Measurements from ENCODE around the gene KIFAP3.
"Not testable (repeated sequence)": the region's sequence is repeated elsewhere in the genome, so short reads cannot be mapped to it uniquely, and the experiment has no call there.

The KIFAP3 gene

DNA sequence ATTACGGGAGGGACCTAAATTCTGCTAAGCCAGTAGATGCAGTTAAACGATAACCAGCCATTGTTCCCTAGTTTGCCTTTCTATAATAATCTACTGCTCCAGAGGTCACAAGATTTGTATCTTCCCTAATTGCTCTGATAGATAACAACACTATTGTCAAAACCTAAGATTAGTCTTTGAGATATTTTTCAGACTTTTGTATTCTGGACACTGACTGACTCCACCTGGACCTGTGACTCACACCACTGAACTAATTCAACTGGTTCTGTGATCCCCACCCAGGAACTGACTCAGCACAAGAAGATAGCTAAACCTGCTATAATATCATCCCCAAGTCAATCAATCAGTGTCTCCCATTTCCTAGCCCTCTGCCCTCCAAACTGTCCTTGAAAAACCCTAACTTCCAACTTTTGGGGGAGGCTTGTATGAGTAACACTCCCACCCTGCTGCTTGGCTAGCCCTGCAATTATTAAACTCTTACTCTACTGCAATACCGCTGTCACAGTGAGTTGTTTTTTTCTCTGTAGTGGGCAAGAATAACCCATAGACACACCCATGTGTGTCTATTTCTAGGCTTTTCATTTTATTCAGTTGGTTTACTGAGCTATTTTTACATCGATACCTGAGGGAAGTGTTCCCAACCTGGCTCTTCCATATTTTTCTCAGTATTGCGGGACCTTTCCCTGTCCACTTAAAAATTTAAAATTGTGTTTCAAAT is 11.2 kb downstream of the KIFAP3 start:
- no peak for DNase-seq

GRCh38 chr1:170061676-170062075 is 12.8 kb downstream of the KIFAP3 start:
- DNase-seq, result not testable (repeated sequence)

DNA sequence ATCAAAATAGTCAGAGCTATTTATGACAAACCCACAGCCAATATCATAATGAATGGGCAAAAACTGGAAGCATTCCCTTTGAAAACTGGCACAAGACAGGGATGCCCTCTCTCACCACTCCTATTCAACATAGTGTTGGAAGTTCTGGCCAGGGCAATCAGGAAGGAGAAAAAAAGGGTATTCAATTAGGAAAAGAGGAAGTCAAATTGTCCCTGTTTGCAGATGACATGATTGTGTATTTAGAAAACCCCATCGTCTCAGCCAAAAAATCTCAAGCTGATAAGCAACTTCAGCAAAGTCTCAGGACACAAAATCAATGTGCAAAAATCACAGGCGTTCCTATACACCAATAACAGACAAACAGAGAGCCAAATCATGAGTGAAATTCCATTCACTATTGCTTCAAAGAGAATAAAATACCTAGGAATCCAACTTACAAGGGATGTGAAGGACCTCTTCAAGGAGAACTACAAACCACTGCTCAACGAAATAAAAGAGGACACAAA is 14.4 kb downstream of the KIFAP3 start:
- not testable (repeated sequence) for DNase-seq

DNA sequence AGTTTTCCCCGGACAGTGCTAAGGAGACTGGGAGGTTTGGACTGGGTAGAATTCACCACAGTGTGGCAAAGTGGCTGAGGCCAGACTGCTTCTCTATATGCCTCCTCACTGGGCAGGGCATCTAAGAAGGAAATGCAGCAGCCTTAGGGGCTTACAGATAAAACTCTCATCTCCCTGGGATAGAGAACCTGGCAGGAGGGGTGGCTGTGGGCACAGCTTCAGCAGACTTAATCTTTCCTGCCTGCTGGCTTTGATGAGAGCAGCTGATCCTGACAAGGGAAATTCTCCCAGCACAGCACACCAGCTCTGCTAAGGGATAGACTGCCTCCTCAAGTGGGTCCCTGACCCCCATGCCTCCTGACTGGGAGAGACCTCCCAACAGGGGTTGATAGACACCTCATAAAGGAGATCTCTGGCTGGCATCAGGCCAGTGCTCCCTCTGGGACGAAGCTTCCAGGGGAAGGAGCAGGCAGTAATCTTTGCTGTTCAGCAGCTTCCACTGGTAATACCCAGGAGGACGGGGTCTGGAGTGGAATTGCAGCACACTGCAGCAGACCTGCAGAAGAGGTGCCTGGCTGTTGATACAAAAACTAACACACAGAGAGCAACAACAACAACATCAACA is 25.2 kb downstream of the KIFAP3 start:
- no peak for DNase-seq

- DNase-seq, result no peak
These were observed 26.0 kb downstream of the KIFAP3 start for GRCh38 chr1:170048515-170048914.

DNA sequence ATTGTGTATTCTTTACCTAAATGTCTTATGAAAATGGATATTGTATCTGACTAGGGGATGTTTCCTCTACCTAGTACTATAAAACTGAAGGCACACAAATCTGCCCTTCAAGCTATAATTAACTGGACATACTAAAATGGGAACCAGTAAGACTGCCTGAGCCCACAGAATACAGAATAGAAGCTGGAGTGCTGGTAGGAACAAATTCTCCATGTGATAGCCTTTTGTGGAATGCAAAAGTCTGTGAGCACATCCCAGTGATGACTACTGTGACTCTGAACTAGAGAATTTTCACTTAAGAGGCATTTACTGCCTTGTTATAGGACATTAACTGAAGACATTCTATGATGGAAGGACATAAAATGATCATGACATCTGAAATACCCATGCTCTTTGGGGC is 30.3 kb downstream of the KIFAP3 start:
- DNase-seq, result no peak

DNA sequence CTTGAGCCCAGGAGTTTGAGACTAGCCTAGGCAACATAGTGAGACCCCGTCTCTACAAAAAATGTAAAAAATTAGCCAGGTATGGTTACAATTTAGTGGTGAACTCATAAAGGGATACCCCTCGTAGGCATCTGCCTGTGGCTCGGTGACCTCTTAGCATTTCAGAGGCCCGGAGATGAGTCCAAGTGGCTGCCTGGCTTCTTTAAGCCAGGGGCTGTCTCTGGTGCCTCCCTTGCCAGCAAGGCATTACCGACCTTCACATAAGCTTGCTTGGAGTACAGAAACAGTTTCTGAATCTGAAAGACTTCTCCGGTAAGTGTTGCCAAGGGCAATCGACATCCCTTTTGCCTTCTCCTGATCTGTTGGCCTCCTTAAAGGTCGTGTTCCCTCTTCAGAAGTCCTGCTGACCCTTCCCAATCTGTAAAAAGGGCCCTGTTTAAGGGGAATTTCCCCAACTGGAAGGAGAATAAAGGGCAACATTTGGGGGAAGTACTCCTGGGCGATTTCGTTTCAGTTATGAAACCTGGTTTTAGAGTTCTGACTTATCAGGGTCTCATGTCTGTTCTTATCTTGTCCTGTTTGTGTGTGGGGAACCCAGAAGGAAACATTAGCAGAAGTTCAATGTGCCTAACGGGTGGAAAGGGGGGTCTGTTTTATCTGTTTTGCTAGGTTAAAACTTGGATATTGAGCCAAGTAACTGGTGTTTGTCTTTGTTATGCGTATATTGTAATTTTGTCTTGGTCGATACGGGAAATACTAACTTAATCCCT is 32.9 kb downstream of the KIFAP3 start:
- no peak for DNase-seq

GRCh38 chr1:170032531-170033280 is 41.8 kb downstream of the KIFAP3 start:
- DNase-seq, result no peak

DNA sequence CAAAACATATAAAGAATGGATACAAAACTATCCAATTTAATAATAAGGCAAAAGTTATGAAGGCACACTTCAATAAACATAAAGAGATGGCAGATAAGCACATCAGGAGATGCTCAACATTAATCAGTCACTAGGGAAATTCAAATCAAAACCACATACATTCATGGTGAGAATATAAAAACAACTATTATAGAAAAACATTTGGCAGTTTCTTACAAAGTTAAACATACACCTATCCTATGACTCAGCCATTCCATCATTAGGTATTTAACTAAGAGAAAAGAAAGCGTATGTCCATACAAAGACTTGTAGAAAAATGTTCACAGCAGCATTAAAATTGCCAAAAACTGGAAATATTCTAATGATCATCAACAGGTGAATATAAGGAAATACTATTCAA is 44.3 kb downstream of the KIFAP3 start:
- DNase-seq, result no peak

DNA sequence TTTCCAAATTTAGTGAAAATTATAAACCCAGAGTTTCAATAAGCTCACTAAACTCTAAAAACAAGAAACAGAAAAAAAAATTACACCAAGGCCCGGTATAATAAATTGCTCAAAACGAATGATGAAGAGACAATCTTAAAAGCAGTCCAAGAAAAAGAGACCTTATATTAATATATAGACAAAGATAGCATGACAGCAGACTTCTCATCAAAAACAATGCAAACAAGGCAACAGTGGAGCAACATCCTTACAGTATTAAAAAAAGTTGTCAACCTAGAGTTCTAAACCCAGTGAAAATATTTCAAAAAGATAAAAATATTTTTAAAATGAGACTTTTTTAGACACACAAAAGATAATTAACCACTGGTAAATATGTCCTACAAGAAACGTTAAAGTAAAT is 46.7 kb downstream of the KIFAP3 start:
- DNase-seq, result no peak

- DNase-seq, result no peak
These were observed 53.6 kb downstream of the KIFAP3 start for GRCh38 chr1:170020859-170021258.

DNA sequence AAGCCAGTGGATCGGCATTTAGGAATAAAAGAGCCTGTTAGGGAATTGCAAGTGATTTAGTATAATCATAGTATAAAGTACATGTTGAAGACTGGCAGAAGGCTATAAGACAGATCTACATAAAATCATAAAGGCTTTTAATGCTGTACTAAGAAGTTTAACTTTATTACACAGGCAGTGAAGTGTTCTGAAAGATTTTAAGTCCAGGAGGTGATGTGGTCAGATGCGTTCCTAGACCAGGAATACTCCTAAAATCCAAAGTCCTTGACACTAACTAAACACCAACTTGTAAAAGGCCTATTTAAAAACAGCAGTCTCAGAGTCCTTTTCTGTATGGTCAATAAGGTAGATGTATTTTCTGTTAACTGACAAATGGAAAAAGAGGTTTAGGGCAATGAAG is 57.0 kb downstream of the KIFAP3 start:
- DNase-seq, result no peak

- DNase-seq, result no peak
These were observed 61.6 kb downstream of the KIFAP3 start for GRCh38 chr1:170012920-170013319.

- DNase-seq, result no peak
These were observed 64.1 kb downstream of the KIFAP3 start for GRCh38 chr1:170010443-170010842.

DNA sequence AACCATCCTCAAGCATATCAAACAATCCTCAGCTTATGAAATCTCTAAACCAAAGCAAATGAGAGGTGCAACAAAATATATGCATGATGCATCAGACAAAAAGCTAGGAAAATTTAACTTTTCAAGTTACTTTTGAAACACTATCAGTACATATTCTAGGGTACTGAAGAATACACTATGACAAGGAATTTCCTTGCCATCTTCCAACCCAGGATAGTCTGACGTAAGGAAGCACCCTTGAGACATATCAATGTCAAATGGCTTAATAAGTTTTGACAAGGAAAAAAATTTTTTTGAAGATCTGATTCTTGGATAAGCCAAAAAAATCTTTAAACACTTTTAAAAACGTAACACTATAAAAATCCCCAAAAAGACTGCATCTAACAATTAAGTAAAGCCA is 64.9 kb downstream of the KIFAP3 start:
- no peak for DNase-seq

- DNase-seq, result not testable (repeated sequence)
These were observed 65.8 kb downstream of the KIFAP3 start for GRCh38 chr1:170008745-170009144.

- not testable (repeated sequence) for DNase-seq
These were observed 71.1 kb downstream of the KIFAP3 start for GRCh38 chr1:170003270-170003835.

GRCh38 chr1:170001266-170001665 is 73.2 kb downstream of the KIFAP3 start:
- DNase-seq, result no peak

- no peak for DNase-seq
These were observed 74.7 kb downstream of the KIFAP3 start for GRCh38 chr1:169999761-170000160.

DNA sequence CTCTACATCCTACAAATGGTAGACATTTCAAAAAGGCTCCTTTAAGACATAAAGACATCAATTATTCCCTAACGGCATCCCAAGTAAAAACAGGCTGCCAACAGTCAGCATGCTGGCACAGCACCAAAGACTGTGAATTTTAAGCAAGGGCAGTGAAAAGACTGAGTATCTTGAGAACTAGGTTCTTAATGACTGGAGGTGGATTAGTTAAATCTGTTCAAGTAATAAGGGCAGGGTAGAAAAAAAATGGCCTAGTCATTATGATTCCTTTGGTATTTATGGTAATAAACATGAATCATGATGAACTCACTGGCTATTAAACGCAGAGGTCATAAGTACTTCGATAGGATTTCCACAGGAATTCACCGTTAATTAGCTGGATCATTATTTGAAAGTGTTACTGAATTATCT is 75.2 kb downstream of the KIFAP3 start:
- DNase-seq, result no peak

DNA sequence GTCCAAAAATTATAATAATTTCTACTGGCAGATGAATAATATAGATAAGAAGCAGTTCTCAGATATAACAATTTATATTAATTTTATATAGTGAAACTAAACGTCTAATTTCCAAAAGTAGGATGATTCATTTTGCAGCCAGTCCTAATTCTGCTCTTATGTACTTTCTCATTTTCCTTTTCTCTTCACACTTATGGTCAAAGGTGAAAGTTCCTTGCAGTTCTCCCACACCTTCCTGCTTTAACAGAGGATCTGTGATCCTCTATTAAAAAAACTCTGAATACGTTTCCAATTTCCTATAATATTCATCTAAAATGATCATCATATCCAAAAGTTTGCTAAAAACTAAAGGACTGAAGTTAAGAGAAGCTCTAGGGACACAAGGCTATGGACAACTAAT is 78.5 kb downstream of the KIFAP3 start:
- DNase-seq, result no peak

DNA sequence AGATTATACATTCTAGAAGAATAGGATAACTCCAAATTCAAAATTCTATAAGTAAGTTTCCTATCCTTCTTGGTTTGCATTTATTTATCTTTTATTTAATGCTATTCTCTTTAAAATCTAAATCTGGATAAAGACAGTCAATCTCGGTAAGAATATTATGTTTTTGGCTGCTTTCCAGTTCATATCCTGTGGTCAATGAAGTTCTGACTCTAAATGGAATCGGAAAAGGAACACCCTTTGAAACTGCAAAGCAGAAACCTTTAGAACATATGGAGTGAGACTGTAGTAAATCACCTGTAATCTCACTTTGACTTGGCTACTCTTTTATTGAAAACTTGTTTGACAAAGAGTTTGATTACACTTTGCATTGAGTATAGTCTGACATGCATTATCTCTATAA is 85.2 kb downstream of the KIFAP3 start:
- DNase-seq, result peak in 1 of 2 experiments; percentile 4

DNA sequence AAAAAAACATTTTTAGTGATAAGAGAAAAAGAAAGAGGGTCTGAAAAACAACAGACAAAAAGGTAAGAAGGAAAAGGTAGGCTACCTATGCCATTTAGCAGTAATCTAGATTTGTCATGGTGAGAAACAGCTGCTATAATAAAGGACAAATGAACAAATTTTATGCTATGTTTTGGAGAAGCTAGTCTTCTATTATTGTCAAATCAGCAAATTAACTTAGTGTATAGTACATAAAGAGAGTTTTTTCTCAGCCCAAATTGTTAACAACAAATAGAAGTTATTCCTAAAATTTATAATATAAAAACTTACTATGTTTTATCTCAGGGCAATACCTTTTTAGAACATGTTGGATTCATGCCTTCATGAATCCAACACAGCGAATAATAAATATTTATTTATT is 88.7 kb downstream of the KIFAP3 start:
- no peak for DNase-seq
